GM21737 (cell line): ENCODE measurements around the gene FCGR1A.
"Not testable (repeated sequence)": the region's sequence is repeated elsewhere in the genome, so short reads cannot be mapped to it uniquely, and the experiment has no call there.

Experiments used
- ATAC-seq: cut with Tn5 transposase; IDR thresholded peaks from one replicate; pipeline ENCODE4 v1.9.1; 2021; ENCODE audit warnings: mild to moderate bottlenecking, moderate library complexity; ENCODE audit not compliant: unreplicated experiment

Gene FCGR1A

GRCh38 chr1:149782600-149782999 is at the start of gene FCGR1A:
Gene FCGR1A (plus strand): TSS chr1:149782694. CDS start chr1:149782744, 50 bp downstream.
- ATAC-seq = not testable (repeated sequence)

GRCh38 chr1:149732781-149733180 is 49.7 kb upstream of the FCGR1A start:
- ATAC-seq = not testable (repeated sequence)

- ATAC-seq = not testable (repeated sequence)
Measured at GRCh38 chr1:149734692-149735091, 47.8 kb upstream of the FCGR1A start.

- ATAC-seq = not testable (repeated sequence)
Measured at GRCh38 chr1:149740148-149740581, 42.3 kb upstream of the FCGR1A start.

- ATAC-seq = not testable (repeated sequence)
Measured at GRCh38 chr1:149740590-149741230, 41.8 kb upstream of the FCGR1A start.

GRCh38 chr1:149741914-149742313 is 40.6 kb upstream of the FCGR1A start:
- not testable (repeated sequence) for ATAC-seq

- ATAC-seq = not testable (repeated sequence)
Measured at GRCh38 chr1:149746463-149747356, 35.8 kb upstream of the FCGR1A start.

- not testable (repeated sequence) for ATAC-seq
Measured at GRCh38 chr1:149747359-149748143, 34.9 kb upstream of the FCGR1A start.

GRCh38 chr1:149748144-149748500 is 34.4 kb upstream of the FCGR1A start:
- ATAC-seq = not testable (repeated sequence)

- ATAC-seq = not testable (repeated sequence)
Measured at GRCh38 chr1:149750562-149750961, 31.9 kb upstream of the FCGR1A start.

GRCh38 chr1:149752186-149752585 is 30.3 kb upstream of the FCGR1A start:
- ATAC-seq = not testable (repeated sequence)

- ATAC-seq = not testable (repeated sequence)
Measured at GRCh38 chr1:149753466-149753865, 29.0 kb upstream of the FCGR1A start.

- ATAC-seq = not testable (repeated sequence)
Measured at GRCh38 chr1:149755294-149755693, 27.2 kb upstream of the FCGR1A start.

GRCh38 chr1:149762294-149762693 is 20.2 kb upstream of the FCGR1A start:
- ATAC-seq = not testable (repeated sequence)

GRCh38 chr1:149764087-149764800 is 18.2 kb upstream of the FCGR1A start:
- ATAC-seq = not testable (repeated sequence)

- not testable (repeated sequence) for ATAC-seq
Measured at GRCh38 chr1:149766241-149766640, 16.3 kb upstream of the FCGR1A start.

GRCh38 chr1:149769216-149769615 is 13.3 kb upstream of the FCGR1A start:
- not testable (repeated sequence) for ATAC-seq

GRCh38 chr1:149770661-149771060 is 11.8 kb upstream of the FCGR1A start:
- not testable (repeated sequence) for ATAC-seq

- ATAC-seq = not testable (repeated sequence)
Measured at GRCh38 chr1:149771653-149772425, 10.7 kb upstream of the FCGR1A start.
